Dedifferentiated amniotic fluid mesenchymal stem cell (primary cell): ENCODE data around the gene WDR45.

Experiments used
- DNase-seq: peaks from one replicate; pipeline ENCODE4 v3.0.0-alpha.2; 2016; ENCODE audit errors: extremely low spot score

Gene WDR45

GRCh38 chrX:49073601-49074575, 5.8 kb downstream of the WDR45 start, which contains the start of gene PRAF2:
TSS of gene PRAF2 (minus strand) at chrX:49074002. CDS start at chrX:49073987, 15 bp downstream.
- DNase-seq: peak; percentile 81

- DNase-seq: no peak
Observed at GRCh38 chrX:49072712-49073095, 7.0 kb downstream of the WDR45 start.

DNA sequence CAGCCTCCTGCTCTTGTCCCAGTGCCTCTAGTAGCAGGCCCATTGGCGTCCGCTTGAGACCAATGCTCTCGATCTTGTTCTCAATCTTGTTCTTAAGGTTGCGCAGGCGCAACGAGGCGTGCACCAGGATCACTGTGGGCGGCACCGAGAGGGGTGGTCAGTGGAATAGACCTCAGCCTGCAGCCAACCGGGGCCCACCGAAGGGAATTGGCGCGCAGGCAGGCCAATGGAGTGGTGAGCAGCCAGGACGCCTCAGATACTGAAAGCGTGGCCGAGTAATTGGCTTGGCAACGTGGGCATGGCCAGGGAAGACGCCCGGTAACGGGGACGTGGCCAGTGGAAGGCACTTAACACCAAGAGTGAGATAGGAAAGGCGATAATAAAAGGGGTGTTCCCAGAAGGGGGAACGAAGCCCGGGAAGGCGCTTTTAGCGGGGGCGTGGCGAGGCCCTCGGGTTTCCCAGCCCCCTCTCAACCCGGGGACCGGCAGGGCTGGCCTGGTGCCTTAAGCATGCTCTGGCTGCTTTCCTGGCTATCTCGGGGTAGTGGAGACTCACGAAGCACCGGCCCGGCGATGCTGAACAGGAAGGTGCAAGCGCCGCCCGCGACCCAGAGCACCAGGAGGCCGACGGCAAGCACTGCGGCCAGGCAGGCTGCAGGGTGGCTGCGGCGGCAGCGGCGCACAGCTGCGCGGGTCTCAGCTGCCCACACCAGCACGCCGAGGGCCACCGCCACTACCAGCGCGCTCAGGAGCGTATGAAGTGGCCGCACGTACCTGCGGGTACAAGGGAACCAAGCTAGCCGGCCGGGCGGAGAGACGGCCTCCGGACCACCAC, 7.6 kb downstream of the WDR45 start:
- DNase-seq: no peak

- DNase-seq: no peak
Observed at GRCh38 chrX:49070988-49071387, 8.7 kb downstream of the WDR45 start.

DNA sequence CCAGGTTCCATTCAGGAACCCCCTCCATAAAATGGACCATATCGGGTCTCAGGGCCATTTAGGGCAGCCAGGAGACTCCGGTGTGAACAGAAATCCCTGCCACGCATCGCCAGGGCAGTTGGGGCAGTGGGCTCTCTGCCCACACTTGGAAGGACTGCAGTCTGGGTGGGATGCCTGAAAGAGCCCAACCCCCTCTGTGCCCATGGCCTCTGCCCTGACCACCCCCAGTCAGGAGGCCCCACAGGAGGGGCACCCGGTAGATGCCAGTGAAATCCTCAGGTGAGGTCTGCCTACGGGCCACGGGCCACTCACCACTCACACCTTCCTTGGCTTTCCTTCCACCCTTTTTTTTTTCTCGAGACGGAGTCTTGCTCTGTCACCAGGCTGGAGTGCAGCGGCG, 10.6 kb downstream of the WDR45 start:
- DNase-seq: no peak

DNA sequence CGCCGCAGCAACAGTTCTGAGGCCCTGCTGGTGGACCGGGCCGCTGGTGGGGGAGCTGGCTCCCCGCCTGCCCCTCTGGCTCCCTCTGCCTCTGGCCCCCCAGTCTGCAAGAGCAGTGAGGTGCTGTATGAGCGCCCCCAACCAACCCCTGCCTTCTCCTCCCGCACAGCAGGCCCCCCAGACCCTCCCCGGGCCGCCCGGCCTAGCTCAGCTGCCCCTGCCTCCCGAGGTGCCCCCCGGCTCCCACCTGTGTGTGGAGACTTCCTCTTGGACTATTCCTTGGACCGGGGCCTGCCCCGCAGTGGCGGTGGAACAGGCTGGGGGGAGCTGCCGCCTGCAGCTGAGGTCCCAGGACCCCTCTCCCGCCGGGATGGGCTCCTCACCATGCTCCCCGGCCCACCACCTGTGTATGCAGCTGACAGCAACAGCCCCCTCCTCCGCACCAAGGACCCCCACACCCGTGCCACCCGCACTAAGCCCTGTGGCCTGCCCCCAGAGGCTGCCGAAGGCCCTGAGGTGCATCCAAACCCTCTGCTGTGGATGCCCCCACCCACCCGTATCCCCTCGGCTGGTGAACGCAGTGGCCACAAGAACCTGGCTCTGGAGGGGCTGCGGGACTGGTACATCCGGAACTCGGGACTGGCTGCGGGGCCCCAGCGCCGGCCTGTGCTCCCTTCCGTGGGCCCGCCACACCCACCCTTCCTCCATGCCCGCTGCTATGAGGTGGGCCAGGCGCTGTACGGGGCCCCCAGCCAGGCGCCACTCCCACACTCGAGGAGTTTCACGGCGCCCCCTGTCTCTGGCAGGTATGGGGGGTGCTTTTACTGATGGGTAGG, 12.2 kb downstream of the WDR45 start:
- no peak for DNase-seq

GRCh38 chrX:49066690-49067089, 13.0 kb downstream of the WDR45 start:
- no peak for DNase-seq

- no peak for DNase-seq
Observed at GRCh38 chrX:49066278-49066677, 13.4 kb downstream of the WDR45 start.

DNA sequence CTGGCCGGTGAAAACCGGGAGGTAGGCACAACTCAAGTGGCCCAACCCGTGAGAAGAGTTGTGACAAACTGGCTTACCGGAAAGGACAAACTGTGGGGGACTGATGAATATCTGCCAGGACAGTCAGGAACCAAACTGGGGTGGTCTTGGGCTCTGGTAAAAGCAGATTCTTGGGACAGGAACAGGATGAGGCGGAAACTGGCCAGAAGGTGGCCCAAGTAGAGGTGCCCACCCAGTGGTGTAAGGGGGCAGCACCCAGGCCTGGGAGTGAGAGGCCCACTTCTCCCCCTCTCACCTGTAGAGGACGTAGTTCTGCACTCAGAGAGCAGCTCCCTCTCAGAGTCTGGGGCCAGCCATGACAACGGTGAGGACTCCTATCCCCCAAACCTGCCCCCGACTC, 15.0 kb downstream of the WDR45 start:
- DNase-seq: no peak

DNA sequence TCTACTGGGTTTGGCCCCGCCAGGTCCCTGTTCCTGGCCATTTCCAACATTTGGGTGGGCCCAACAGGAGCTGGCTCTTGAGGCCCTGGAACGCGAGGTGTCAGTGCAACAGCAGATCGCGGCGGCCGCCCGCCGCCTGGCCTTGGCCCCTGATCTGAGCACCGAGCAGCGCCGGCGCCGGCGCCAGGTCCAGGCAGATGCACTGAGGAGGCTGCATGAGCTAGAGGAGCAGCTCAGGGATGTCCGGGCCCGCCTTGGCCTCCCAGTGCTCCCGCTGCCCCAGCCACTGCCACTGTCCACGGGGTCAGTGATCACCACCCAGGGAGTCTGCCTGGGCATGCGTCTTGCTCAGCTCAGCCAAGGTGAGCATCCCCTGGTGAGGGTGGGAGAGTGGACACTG, 15.4 kb downstream of the WDR45 start:
- DNase-seq: no peak

DNA sequence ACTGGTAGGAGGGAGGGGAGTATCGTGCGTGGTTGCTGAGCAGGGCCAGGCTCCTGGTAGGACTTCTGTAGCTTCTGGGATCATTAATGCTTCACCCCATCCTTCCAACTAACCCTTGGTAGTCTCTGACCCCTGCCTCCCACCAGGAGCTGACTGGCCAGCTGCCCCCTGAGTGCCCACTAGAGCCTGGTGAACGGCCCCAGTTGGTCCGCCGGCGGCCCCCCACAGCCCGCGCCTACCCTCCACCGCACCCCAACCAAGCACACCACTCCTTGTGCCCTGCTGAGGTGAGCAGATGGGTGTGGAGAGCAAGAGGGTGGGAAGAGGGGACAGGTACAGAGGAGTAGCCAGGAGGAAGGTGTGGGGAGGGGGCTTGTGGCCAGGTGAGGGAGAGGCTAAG, 16.0 kb downstream of the WDR45 start:
- DNase-seq: no peak

DNA sequence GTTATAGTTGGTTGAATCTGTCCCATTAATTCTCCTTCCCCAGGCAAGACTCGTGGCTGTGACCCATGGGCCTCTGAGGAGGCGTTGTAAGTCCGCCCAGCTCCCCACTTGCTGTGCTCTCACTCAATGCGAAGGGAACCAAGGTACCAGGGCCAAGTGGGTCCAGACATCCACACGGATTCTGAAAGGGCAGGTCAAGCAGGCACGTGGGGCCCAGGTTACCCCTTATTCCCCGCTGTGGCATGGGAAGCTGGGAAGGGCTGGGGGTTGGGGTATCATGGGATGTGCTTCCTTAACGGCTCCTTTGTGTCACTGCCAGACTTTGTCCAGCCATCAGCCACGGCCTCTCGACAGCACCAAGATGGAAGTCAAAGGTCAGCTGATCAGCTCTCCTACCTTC, 17.8 kb downstream of the WDR45 start:
- DNase-seq: no peak

- DNase-seq: no peak
Observed at GRCh38 chrX:49061490-49061889, 18.2 kb downstream of the WDR45 start.

GRCh38 chrX:49060914-49061313, 18.8 kb downstream of the WDR45 start:
- no peak for DNase-seq

GRCh38 chrX:49059681-49060085, 20.0 kb downstream of the WDR45 start:
- DNase-seq: no peak

- no peak for DNase-seq
Observed at GRCh38 chrX:49059201-49059600, 20.5 kb downstream of the WDR45 start.

GRCh38 chrX:49058794-49059193, 20.9 kb downstream of the WDR45 start, which contains the start of gene CCDC120:
TSS of gene CCDC120 (plus strand) at chrX:49058999. CDS start at chrX:49062042, 3,043 bp downstream.
- DNase-seq: no peak

DNA sequence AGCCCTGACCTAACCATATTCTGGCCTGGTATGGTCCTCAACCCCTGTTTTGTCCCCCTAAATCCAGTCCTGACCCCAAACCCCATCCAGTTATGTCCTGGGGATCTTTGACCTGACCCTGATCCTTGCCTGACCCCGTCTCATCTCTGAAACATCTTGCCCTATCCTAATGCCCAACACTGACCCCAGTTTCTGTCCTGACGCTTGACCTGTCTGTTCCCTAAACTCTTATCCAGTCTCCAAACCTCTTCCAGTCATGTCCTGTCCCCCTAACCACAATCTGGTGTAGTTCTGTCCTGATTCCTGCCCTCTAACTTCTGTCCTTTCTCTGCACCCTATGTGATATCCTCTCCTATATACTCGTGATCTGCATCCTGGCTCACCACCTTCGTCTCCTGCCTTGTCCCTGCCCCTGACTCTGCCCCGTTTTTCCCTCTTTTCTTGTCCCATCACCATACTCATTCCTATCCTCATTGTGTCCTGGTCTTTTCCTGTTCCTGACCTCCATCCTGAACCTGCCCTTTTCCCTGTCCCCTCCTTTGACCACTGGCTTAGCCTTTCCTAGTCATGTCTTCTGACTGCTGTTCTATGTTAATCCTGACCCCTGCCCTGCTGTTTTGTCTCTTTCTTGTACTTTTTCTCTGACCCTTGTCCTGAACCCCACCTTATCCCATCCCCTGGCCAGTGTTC, 25.5 kb downstream of the WDR45 start:
- DNase-seq: no peak

GRCh38 chrX:49053223-49054072, 26.2 kb downstream of the WDR45 start:
- no peak for DNase-seq

- no peak for DNase-seq
Observed at GRCh38 chrX:49043987-49044281, 35.8 kb downstream of the WDR45 start.
